ENCODE measurements around the gene TGFBR3. TPM values are rescaled to one million over a fixed set of nuclear protein-coding genes. Genes with fewer than 3 reads are reported as not detected.

TGFBR3 gene
- total RNA-seq, 1 experiment from 2014 or later, result 3.1 TPM

DNA sequence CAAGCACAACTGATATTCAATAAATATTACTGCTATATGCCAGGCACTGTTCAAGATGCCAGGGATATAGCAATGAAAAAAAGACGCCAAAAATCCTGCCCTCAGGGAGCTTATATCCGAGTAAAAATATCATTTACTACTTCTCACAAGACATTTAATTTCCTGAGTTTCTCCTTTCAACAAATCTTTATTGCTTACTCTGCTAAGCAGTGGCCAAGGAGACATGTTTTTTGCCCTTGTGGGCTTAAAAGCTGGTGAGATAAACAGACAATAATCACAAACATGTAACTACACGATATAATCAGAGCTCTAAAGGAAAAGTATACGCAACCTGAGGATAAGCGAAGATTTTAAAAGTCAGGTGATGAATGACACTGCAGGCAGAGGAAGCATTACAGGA is 19.5 kb downstream of the TGFBR3 start:
- no peak overlapping the region for H3K4me3 ChIP-seq (ENCODE audit: low read depth, low read length, poor library complexity, severe bottlenecking)
- BruUV-seq (replicated peaks), result no TSS peak
- no peaks in the 10 kb centered on the region for H3K9me3 ChIP-seq (ENCODE audit: low read depth, low read length, poor library complexity, severe bottlenecking)
- TF ChIP-seq EZH2 (IDR thresholded peaks at IDR 0.05; ENCODE audit: borderline replicate concordance, low read depth, low read length, poor library complexity, severe bottlenecking), result no peak
- TF ChIP-seq, protein P1, sequence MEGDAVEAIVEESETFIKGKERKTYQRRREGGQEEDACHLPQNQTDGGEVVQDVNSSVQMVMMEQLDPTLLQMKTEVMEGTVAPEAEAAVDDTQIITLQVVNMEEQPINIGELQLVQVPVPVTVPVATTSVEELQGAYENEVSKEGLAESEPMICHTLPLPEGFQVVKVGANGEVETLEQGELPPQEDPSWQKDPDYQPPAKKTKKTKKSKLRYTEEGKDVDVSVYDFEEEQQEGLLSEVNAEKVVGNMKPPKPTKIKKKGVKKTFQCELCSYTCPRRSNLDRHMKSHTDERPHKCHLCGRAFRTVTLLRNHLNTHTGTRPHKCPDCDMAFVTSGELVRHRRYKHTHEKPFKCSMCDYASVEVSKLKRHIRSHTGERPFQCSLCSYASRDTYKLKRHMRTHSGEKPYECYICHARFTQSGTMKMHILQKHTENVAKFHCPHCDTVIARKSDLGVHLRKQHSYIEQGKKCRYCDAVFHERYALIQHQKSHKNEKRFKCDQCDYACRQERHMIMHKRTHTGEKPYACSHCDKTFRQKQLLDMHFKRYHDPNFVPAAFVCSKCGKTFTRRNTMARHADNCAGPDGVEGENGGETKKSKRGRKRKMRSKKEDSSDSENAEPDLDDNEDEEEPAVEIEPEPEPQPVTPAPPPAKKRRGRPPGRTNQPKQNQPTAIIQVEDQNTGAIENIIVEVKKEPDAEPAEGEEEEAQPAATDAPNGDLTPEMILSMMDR (conservative IDR thresholded peaks at IDR 0.05; ENCODE audit: low read depth, low read length), result no peak
- CTCF ChIA-PET, result no interaction called here
- intact Hi-C loops (cut with micrococcal nuclease; ENCODE audit: unreplicated experiment), result no loop called here
- H3K36me3 ChIP-seq (ENCODE audit: insufficient read depth, low read length, poor library complexity, severe bottlenecking), result no peaks in the 10 kb centered on the region
- POLR2A ChIA-PET (ENCODE audit: low non-redundant PET), result no interaction called here
- H3K27ac ChIP-seq (ENCODE audit: low read depth, low read length, poor library complexity, severe bottlenecking), result no peak overlapping the region
- no peaks in the 10 kb centered on the region for H3K27me3 ChIP-seq (replicated peaks; ENCODE audit: insufficient read depth, low read depth, low read length, poor library complexity)
- H3K4me1 ChIP-seq (ENCODE audit: insufficient read depth, low read length, poor library complexity, severe bottlenecking), result peaks cover 14% of the 10 kb centered on the region
- DNase-seq (ENCODE audit: low spot score), result no peak

DNA sequence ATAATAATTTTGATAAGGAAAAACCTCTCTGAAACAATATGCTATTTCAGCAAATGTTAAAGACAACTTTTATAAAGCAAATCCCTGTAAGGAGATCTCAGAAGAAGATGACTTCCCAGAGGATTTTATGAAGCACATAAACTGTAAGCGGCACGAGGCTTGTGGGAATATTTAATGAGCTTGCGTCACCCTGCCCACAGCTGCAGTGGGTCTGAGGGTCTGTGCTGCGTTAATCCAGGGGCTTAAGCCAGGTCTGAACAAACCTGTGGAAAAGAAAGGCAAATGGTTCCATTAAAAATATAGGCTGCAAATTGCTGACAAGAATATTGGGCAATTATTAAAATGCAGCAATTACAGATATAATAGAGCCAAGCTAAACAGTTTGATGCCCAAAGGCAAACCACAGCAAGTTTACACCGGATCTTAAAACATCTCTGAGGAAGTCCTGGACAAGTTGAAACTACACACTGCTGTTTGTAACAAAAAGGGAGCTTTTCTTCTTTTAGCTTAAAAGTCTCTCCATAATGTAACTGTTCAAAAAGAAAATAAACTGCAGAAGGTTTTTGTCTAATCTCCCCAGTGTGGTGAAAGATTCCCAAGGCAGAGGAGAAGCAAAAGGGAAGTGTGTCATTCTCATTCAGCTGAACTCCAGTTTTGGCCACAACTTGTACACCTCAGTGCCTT is 21.8 kb downstream of the TGFBR3 start:
- Histone ChIP-seq H3K4me1 (ENCODE audit: insufficient read depth, low read length, poor library complexity, severe bottlenecking) (peaks cover 14% of the 10 kb centered on the region), H3K4me3 (ENCODE audit: low read depth, low read length, poor library complexity, severe bottlenecking) (no peak overlapping the region), H3K27me3 (replicated peaks; ENCODE audit: insufficient read depth, low read depth, low read length, poor library complexity) (no peaks in the 10 kb centered on the region), H3K9me3 (ENCODE audit: low read depth, low read length, poor library complexity, severe bottlenecking) (no peaks in the 10 kb centered on the region), H3K27ac (ENCODE audit: low read depth, low read length, poor library complexity, severe bottlenecking) (peak overlapping the region; percentile 31), H3K36me3 (ENCODE audit: insufficient read depth, low read length, poor library complexity, severe bottlenecking) (no peaks in the 10 kb centered on the region)
- intact Hi-C loops (cut with micrococcal nuclease; ENCODE audit: unreplicated experiment), result no loop called here
- DNase-seq (ENCODE audit: low spot score), result peak; percentile 48
- ChIA-PET CTCF (no interaction called here), POLR2A (ENCODE audit: low non-redundant PET) (interaction anchor here (0.6 to 0.7 kb wide), 2 partner anchors 105 to 888 kb away, joined by 3 read pairs; no protein-coding TSS in a partner anchor)
- no TSS peak for BruUV-seq (replicated peaks)
- TF ChIP-seq, protein P1 (conservative IDR thresholded peaks at IDR 0.05; ENCODE audit: low read depth, low read length), result no peak
- TF ChIP-seq EZH2 (IDR thresholded peaks at IDR 0.05; ENCODE audit: borderline replicate concordance, low read depth, low read length, poor library complexity, severe bottlenecking), result no peak

DNA sequence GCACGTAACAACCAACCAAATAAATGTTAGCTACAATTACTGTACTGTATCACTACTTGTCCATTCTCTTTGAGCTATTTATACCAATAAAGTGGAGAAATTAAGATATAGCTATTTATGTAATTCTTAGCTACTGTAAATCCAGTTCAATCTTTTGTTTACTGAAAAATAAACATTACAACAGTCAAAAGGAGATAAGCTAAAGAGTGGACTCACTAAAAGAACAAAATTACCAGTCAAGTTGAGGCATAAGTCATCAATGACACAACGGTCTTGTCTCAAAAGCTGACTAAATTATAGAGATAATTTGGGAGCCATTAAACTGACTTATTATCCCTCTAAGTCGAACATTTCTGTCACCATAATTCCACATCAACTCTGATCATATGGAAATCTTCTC is 22.5 kb downstream of the TGFBR3 start:
- TF ChIP-seq, protein P1 (conservative IDR thresholded peaks at IDR 0.05; ENCODE audit: low read depth, low read length), result no peak
- TF ChIP-seq EZH2 (IDR thresholded peaks at IDR 0.05; ENCODE audit: borderline replicate concordance, low read depth, low read length, poor library complexity, severe bottlenecking), result no peak
- H3K36me3 ChIP-seq (ENCODE audit: insufficient read depth, low read length, poor library complexity, severe bottlenecking), result no peaks in the 10 kb centered on the region
- no peaks in the 10 kb centered on the region for H3K27me3 ChIP-seq (replicated peaks; ENCODE audit: insufficient read depth, low read depth, low read length, poor library complexity)
- no peaks in the 10 kb centered on the region for H3K9me3 ChIP-seq (ENCODE audit: low read depth, low read length, poor library complexity, severe bottlenecking)
- H3K4me1 ChIP-seq (ENCODE audit: insufficient read depth, low read length, poor library complexity, severe bottlenecking), result peaks cover 14% of the 10 kb centered on the region
- H3K4me3 ChIP-seq (ENCODE audit: low read depth, low read length, poor library complexity, severe bottlenecking), result no peak overlapping the region
- ChIA-PET POLR2A (ENCODE audit: low non-redundant PET) (no interaction called here), CTCF (no interaction called here)
- intact Hi-C loops (cut with micrococcal nuclease; ENCODE audit: unreplicated experiment), result no loop called here
- DNase-seq (ENCODE audit: low spot score), result no peak
- H3K27ac ChIP-seq (ENCODE audit: low read depth, low read length, poor library complexity, severe bottlenecking), result peak overlapping the region; percentile 31
- BruUV-seq (replicated peaks), result no TSS peak

All from A673 (cell line).